ENCODE data around the gene TRIM7. TPM values are rescaled to one million over a fixed set of nuclear protein-coding genes. Genes with fewer than 3 reads are reported as not detected.

The TRIM7 gene
- total and polyA plus RNA-seq, 2 of the 4 experiments (the other 2 are of a cell fraction) = 0.54 to 1.0 TPM

DNA sequence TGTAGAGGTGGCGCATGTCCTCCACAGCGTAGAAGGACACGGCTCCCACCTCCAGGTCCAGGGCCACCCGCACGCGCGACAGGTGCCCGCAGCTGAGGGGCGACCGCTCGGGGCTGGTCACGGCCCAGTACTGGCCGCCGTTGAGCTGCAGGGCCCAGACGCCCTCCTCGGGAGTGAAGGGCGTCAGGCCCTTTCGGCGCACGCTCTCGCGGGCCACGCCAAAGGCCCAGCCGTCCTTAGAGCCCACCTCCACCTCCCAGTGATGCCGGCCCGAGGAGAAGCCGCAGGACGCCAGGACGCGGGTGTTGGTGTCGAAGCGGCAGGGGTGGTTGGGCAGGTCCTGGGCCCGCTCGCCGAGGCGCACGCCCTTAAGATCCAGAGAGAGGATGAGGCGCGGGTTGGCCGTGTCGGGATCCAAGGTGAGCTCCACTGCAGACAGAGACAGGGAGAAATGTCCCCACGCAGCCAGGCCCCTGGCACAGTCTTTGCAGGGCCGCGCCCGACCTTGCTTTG, 9.7 kb downstream of the TRIM7 start:
- H3K4me2 ChIP-seq (ENCODE audit: low read depth, low read length) = no peak overlapping the region
- H3K56ac ChIP-seq (ENCODE audit: extremely low read depth, insufficient read depth, low read length) = no peak overlapping the region
- TF ChIP-seq FOS (IDR thresholded peaks at IDR 0.05; ENCODE audit: low read depth, low read length) = no peak
- TF ChIP-seq, protein P1, sequence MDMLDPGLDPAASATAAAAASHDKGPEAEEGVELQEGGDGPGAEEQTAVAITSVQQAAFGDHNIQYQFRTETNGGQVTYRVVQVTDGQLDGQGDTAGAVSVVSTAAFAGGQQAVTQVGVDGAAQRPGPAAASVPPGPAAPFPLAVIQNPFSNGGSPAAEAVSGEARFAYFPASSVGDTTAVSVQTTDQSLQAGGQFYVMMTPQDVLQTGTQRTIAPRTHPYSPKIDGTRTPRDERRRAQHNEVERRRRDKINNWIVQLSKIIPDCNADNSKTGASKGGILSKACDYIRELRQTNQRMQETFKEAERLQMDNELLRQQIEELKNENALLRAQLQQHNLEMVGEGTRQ (IDR thresholded peaks at IDR 0.05; ENCODE audit: low read depth, low read length) = no peak
- no peak for TF ChIP-seq MXI1 (IDR thresholded peaks at IDR 0.05; ENCODE audit: borderline replicate concordance, low read depth, low read length)
- TF ChIP-seq BHLHE40 (IDR thresholded peaks at IDR 0.05; ENCODE audit: low read depth, low read length) = no peak
- TF ChIP-seq, protein P2, sequence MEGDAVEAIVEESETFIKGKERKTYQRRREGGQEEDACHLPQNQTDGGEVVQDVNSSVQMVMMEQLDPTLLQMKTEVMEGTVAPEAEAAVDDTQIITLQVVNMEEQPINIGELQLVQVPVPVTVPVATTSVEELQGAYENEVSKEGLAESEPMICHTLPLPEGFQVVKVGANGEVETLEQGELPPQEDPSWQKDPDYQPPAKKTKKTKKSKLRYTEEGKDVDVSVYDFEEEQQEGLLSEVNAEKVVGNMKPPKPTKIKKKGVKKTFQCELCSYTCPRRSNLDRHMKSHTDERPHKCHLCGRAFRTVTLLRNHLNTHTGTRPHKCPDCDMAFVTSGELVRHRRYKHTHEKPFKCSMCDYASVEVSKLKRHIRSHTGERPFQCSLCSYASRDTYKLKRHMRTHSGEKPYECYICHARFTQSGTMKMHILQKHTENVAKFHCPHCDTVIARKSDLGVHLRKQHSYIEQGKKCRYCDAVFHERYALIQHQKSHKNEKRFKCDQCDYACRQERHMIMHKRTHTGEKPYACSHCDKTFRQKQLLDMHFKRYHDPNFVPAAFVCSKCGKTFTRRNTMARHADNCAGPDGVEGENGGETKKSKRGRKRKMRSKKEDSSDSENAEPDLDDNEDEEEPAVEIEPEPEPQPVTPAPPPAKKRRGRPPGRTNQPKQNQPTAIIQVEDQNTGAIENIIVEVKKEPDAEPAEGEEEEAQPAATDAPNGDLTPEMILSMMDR (conservative IDR thresholded peaks at IDR 0.05; ENCODE audit: low read depth, low read length) = no peak
- TF ChIP-seq MAFK (IDR thresholded peaks at IDR 0.05; ENCODE audit: low read depth, low read length) = no peak
- TF ChIP-seq RCOR1 (IDR thresholded peaks at IDR 0.05; ENCODE audit: insufficient replicate concordance, low read length) = no peak
- no peak for TF ChIP-seq RFX5 (IDR thresholded peaks at IDR 0.05; ENCODE audit: low read depth, low read length)
- no peak for TF ChIP-seq POLR2A (IDR thresholded peaks at IDR 0.05; ENCODE audit: low read depth, low read length)
- no peak for TF ChIP-seq CHD1 (IDR thresholded peaks at IDR 0.05; ENCODE audit: low read depth, low read length)
- no peak for TF ChIP-seq SMC3 (IDR thresholded peaks at IDR 0.05; ENCODE audit: low read depth, low read length)
- H2BK15ac ChIP-seq (ENCODE audit: low read depth, low read length) = no peak overlapping the region
- no peak overlapping the region for H2AK9ac ChIP-seq (replicated peaks; ENCODE audit: low read depth, low read length, poor library complexity)
- peaks cover 2% of the 10 kb centered on the region; the same call in 1 of the 2 replicates for H3K9me1 ChIP-seq (ENCODE audit: insufficient read depth, low read length)
- H3K4me1 ChIP-seq (ENCODE audit: control insufficient read depth, insufficient read depth, low read length) = peaks cover 4% of the 10 kb centered on the region
- intact Hi-C loops (cut with micrococcal nuclease) = no loop called here
- H3K4me3 ChIP-seq (ENCODE audit: insufficient read depth, low read depth, low read length) = no peak overlapping the region
- in situ Hi-C loops (cut with MboI; ENCODE audit: low sequenced_read_pairs) = no loop called here
- no peak overlapping the region for H3K23ac ChIP-seq (ENCODE audit: low read depth, low read length)
- no peak overlapping the region for H3K9ac ChIP-seq (ENCODE audit: low read depth, low read length)
- no peak overlapping the region for H3K14ac ChIP-seq (replicated peaks; ENCODE audit: low read depth, low read length)
- H2BK120ac ChIP-seq (ENCODE audit: low read depth, low read length) = no peak overlapping the region
- H4K5ac ChIP-seq (ENCODE audit: low read depth, low read length) = no peak overlapping the region
- ChIA-PET CTCF (no interaction called here), POLR2A (ENCODE audit: unreplicated experiment) (interaction anchor here (0.6 kb wide), 1 partner anchor 42 kb away, joined by 4 read pairs; no protein-coding TSS in a partner anchor)
- ATAC-seq (ENCODE audit: low read depth) = no peak
- H3K9me3 ChIP-seq (ENCODE audit: control insufficient read depth, insufficient read depth, low read length) = no peaks in the 10 kb centered on the region
- DNase-seq = no peak
- 70% methylated on average over 15 of the region's 45 CpGs; no CpG with 5 or more reads in 1 of the 2 experiments for WGBS, 2 experiments (ENCODE audit: extremely low coverage in 2 of 2, insufficient read length in 1 of 2)
- no peak overlapping the region for H2BK20ac ChIP-seq (ENCODE audit: low read depth, low read length)
- H4K8ac ChIP-seq (ENCODE audit: low read depth in 2 of 2, low read length in 2 of 2) = no peak overlapping the region
- no peak overlapping the region for H3K18ac ChIP-seq (ENCODE audit: low read depth, low read length)
- no TSS peak for BruUV-seq (replicated peaks)
- no peak overlapping the region for H3K4ac ChIP-seq (ENCODE audit: low read depth, low read length)
- no peak overlapping the region for H3K27ac ChIP-seq (ENCODE audit: insufficient read depth, low read length)
- peaks cover 10 to 11% of the 10 kb centered on the region in 2 experiments; a peak in 3 of 4 replicates for H3K79me1 ChIP-seq (ENCODE audit: low read depth in 1 of 2, low read length in 2 of 2)
- no peaks in the 10 kb centered on the region for H4K20me1 ChIP-seq (ENCODE audit: insufficient read depth, low read length)
- no peaks in the 10 kb centered on the region for H3K36me3 ChIP-seq (ENCODE audit: control insufficient read depth, insufficient read depth, low read length)
- no peak overlapping the region for H2AK5ac ChIP-seq (ENCODE audit: low read depth, low read length)
- dilution Hi-C loops (cut with HindIII; ENCODE audit: low sequenced_read_pairs, unreplicated experiment) = no loop called here
- no peak overlapping the region for H2BK5ac ChIP-seq (ENCODE audit: low read depth, low read length, poor library complexity, severe bottlenecking)
- no peaks in the 10 kb centered on the region; the same call in 1 of the 2 replicates for H3K27me3 ChIP-seq (ENCODE audit: control insufficient read depth, insufficient read depth, low read length)
- H2AFZ ChIP-seq (replicated peaks; ENCODE audit: low read length, poor library complexity) = no peak overlapping the region
- H4K91ac ChIP-seq (ENCODE audit: insufficient read depth, low read depth, low read length) = no peak overlapping the region

Data from IMR-90 (cell line).